HG03066 (cell line): ENCODE measurements around the gene GOLGA8A.
"Not testable (repeated sequence)": the region's sequence is repeated elsewhere in the genome, so short reads cannot be mapped to it uniquely, and the experiment has no call there.

Experiments
- ATAC-seq: cut with Tn5 transposase; IDR thresholded peaks from one replicate; pipeline ENCODE4 v1.9.1; 2021; ENCODE audit warnings: low read depth; ENCODE audit not compliant: unreplicated experiment

GOLGA8A gene

DNA sequence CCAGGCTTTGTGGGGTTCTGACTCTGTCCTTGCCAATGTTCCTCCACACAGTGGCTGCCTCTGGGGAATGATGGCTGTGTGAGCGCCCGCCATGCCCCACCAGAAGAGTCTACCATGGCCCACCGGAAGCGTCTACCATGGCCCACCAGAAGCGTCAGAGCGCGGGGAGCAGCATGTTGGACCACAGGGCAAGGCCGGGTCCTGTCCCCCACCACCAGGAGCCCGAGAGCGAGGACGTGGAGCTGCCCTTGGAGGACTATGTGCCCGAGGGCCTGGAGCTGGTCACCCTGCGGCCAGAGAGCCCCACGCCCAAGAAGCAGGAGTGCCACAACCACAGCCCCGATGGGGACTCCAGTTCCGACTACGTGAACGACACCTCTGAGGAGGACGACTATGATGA is 28.1 kb downstream of the GOLGA8A start:
- ATAC-seq, result not testable (repeated sequence)

DNA sequence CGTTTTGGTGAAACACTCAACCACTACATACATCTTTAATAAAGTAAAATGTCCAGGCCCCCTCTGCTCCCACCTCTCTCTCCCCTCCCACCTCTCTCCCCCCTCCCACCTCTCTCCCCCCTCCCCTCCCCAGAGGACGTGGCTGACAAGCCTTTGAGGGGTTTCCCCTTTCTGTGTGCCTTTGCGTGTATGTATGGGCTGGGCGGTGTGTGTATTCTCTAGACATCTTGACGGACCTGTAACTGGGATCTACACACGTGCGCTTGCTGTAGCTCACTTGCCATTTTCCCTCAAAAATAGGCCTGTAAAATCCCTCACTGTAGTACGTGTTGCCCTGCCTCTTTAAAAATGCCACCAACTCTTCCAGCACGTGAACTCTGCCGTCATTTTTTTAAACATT is 28.6 kb downstream of the GOLGA8A start:
- not testable (repeated sequence) for ATAC-seq

DNA sequence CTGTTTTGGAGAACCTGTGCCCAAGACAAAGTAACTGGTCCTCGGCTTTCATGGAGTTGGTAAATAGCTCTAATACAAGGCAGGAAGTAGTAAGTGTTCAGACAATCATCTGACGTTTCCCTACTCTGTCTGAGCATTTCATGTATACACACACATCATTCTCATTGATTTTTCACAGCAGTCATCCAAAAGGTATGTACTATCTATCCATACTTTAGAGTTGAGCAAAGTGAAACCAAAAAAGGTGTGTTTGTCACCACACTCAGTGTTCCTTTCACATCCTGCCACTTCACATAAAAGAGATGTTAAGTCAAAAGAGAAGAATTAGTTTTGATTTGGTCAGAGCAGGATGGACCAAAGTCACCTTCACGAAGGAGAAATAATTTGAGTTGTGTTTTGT is 33.7 kb downstream of the GOLGA8A start:
- ATAC-seq, result not testable (repeated sequence)

DNA sequence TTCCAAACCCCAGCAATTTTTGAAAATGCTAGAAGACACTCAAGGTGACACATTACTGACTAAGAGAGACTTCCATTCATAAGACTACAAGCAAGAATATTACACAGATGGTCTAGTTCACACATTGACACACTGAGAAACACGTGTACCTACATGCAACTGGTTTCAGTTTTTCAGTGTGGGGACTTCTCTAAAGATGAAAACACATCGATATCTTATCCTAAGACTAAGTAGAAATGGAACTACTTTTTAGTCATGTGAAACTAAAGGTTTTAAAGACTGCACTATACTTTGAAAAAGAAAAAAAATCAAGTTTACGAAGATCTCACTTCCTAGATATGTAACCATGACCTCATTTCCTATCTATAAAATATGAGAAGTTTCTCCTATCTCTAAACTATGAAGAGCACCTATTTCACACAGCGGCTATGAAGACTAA is 34.4 kb downstream of the GOLGA8A start:
- not testable (repeated sequence) for ATAC-seq

DNA sequence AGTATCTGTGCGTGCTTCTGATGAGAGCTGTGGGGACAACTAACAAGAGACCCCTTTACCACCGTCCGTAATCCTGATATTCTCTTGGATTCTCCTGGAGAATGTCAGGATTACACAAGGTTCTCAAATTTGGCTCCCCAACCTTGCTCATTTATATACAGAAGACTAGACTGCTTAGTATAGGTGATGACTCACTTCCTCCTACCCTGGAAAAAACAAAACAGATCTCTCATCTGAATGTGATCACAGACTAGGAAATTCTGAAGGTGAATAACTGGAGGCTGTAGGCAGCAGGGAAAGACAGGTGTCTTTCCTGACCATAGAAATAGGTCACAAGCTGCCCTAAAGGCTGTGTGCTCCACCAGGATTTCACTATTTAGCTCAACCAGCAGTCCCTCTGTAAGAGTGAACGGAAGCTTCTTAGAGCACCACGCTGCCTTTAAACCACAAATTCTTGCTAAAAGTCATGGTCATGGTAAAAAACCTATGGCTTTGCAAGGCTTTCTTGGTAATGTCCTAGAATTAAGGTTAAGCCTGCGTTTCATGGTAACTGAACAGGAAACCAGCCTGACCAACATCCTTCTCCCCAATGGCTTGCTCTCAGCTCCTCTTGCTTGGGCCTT is 39.9 kb downstream of the GOLGA8A start:
- ATAC-seq, result not testable (repeated sequence)

DNA sequence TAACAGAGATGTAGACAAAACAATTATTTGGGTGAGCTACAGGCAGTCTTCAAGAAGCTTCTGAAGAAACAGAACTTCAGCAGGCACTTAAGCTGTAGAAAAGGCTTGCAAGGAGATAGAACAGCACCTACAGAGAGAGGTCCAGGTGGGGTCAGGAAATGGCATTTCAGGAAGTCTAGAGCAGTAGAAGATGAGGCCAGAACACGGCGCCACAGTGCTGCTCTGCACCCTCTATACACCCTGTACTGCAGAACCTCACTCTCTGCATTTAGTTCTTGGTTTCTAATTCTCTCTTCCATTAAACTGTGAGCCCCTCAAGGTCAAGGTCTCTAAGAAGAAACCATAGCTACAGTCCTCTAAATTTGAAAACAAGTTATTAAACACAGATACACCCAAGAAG is 44.6 kb downstream of the GOLGA8A start:
- not testable (repeated sequence) for ATAC-seq

DNA sequence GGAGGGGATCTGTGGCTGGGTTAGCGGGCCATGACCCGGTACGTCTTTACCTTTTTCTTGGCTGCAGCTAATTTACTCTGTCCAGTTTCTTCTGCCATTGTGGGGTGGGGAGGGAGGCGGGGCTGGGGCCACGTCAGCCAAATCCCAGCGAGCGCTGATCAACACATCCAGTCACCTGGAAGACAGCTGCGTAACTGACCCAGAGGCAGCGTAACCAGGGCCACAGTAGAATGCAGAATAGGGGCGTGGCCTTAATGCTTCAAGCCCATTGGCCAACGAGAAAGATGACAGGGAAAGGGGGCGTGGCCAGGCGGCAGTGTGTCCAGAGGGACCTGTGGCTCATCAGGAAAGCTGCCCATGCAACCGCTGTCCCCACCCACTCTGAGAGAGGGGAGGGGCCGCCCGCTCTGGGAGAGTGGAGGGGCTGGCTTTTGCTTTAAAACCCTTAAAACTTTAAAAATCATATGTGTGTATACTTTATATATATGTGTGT is 48.0 kb downstream of the GOLGA8A start:
- ATAC-seq, result not testable (repeated sequence)
